Measurements from ENCODE around the gene GDE1.
"Not testable (repeated sequence)": the region's sequence is repeated elsewhere in the genome, so short reads cannot be mapped to it uniquely, and the experiment has no call there.

The GDE1 gene

GRCh38 chr16:19521471-19522396 is at the start of gene GDE1:
Gene GDE1 (minus strand): TSS chr16:19522098. CDS start chr16:19521964, 134 bp downstream.
- peak; percentile 66 for DNase-seq

- no peak for DNase-seq
Observed at GRCh38 chr16:19567560-19567959, 45.7 kb upstream of the GDE1 start.

- DNase-seq: no peak
Observed at GRCh38 chr16:19566362-19566761, 44.5 kb upstream of the GDE1 start.

- DNase-seq: no peak
Observed at GRCh38 chr16:19563377-19563776, 41.5 kb upstream of the GDE1 start.

- no peak for DNase-seq
Observed at GRCh38 chr16:19560078-19560477, 38.2 kb upstream of the GDE1 start.

- no peak for DNase-seq
Observed at GRCh38 chr16:19559242-19559910, 37.5 kb upstream of the GDE1 start.

- no peak for DNase-seq
Observed at GRCh38 chr16:19555938-19556771, 34.3 kb upstream of the GDE1 start.

- peak; percentile 94 for DNase-seq
Observed at GRCh38 chr16:19555186-19555937, 33.5 kb upstream of the GDE1 start, which contains the start of gene VPS35L. Gene VPS35L (plus strand): TSS chr16:19555703. CDS start chr16:19555730, 27 bp downstream.

- no peak for DNase-seq
Observed at GRCh38 chr16:19549673-19550072, 27.8 kb upstream of the GDE1 start.

- DNase-seq: no peak
Observed at GRCh38 chr16:19548144-19548543, 26.2 kb upstream of the GDE1 start.

GRCh38 chr16:19543278-19543996 is 21.5 kb upstream of the GDE1 start:
- DNase-seq: not testable (repeated sequence)

- no peak for DNase-seq
Observed at GRCh38 chr16:19542138-19542821, 20.4 kb upstream of the GDE1 start.

- DNase-seq: no peak
Observed at GRCh38 chr16:19540241-19540970, 18.5 kb upstream of the GDE1 start.

- no peak for DNase-seq
Observed at GRCh38 chr16:19532601-19533000, 10.7 kb upstream of the GDE1 start.

GRCh38 chr16:19528666-19529065 is 6.8 kb upstream of the GDE1 start:
- DNase-seq: no peak

- DNase-seq: no peak
Observed at GRCh38 chr16:19527161-19527560, 5.3 kb upstream of the GDE1 start.

GRCh38 chr16:19525385-19525723 is 3.5 kb upstream of the GDE1 start:
- no peak for DNase-seq

- no peak for DNase-seq
Observed at GRCh38 chr16:19524616-19525384, 2.9 kb upstream of the GDE1 start.

- no peak for DNase-seq
Observed at GRCh38 chr16:19524356-19524615, 2.4 kb upstream of the GDE1 start.

All from GOT3 (cell line).